Omental fat pad (tissue), 4 donors: Measurements from ENCODE around the gene DLEC1. TPM values are rescaled to one million over a fixed set of nuclear protein-coding genes. Genes with fewer than 3 reads are reported as not detected.

Source experiments
- ATAC-seq: fragments of 150-250 bp; one replicate; pipeline ENCODE4 v1.9.1; 2016; ENCODE audit warnings: mild to moderate bottlenecking, moderate library complexity; ENCODE audit not compliant: low FRiP score
- DNase-seq: peaks from one replicate; pipeline ENCODE4 v3.0.0-alpha.2; 2019; ENCODE audit warnings: low spot score
- CTCF ChIP-seq, 3 donors: fragments of 450-650 bp; IDR thresholded peaks; one replicate each; pipeline ENCODE4 v1.5.1; 2016 to 2017; ENCODE audit warnings: antibody characterized with exemption in 3 of 3, mild to moderate bottlenecking in 3 of 3, moderate library complexity in 2 of 3
- total RNA-seq, 4 donors: library from RNA; depleted of rRNA; stranded (reverse); fragments of >200 nt; gene quantifications; one replicate each; pipeline ENCODE4 v1.1.0, GENCODE V29; 2016

DLEC1 gene
- total RNA-seq, 4 donors from 2014 or later: 0.47 to 5.5 (median 1.4) TPM

- ATAC-seq (no peak), DNase-seq (no peak)
- no peak for TF ChIP-seq CTCF (IDR thresholded peaks at IDR 0.05)
These were observed 108.4 kb downstream of the DLEC1 start for GRCh38 chr3:38147421-38147820.

- ATAC-seq (no peak), DNase-seq (no peak)
- no peak for TF ChIP-seq CTCF (IDR thresholded peaks at IDR 0.05)
These were observed 109.4 kb downstream of the DLEC1 start for GRCh38 chr3:38148311-38148882.

- DNase-seq: no peak
- ATAC-seq: no peak
- no peak for TF ChIP-seq CTCF (IDR thresholded peaks at IDR 0.05)
These were observed 110.7 kb downstream of the DLEC1 start for GRCh38 chr3:38149708-38150107.

- DNase-seq (no peak), ATAC-seq (no peak)
- no peak for TF ChIP-seq CTCF (IDR thresholded peaks at IDR 0.05)
These were observed 111.9 kb downstream of the DLEC1 start for GRCh38 chr3:38150780-38151528.

- TF ChIP-seq CTCF (IDR thresholded peaks at IDR 0.05): no peak
- DNase-seq: no peak
- no peak for ATAC-seq
These were observed 112.8 kb downstream of the DLEC1 start for GRCh38 chr3:38151667-38152265.

GRCh38 chr3:38152609-38153008 lies 113.6 kb downstream of the DLEC1 start:
- DNase-seq: no peak
- ATAC-seq: no peak

More at GRCh38 chr3:38152609-38153008, 113.6 kb downstream of the DLEC1 start:
- TF ChIP-seq CTCF (IDR thresholded peaks at IDR 0.05): no peak
